ENCODE measurements around the gene PPP1R14C.
A peak's percentile ranks its signal among the peaks of the same experiment; 100 is the strongest.

The PPP1R14C gene

GRCh38 chr6:150142670-150143515 lies at the start of gene PPP1R14C:
PPP1R14C (plus strand) TSS chr6:150143044; CDS start chr6:150143193, 149 bp downstream.
- H3K27me3 Mint-ChIP-seq = peaks cover 50% of the 10 kb centered on the region
- H3K9me3 Mint-ChIP-seq = no peaks in the 10 kb centered on the region
- H3K36me3 Mint-ChIP-seq = no peaks in the 10 kb centered on the region
- peak within 1 kb of the TSS; percentile 54 for H3K4me3 Mint-ChIP-seq
- peaks cover 5% of the 10 kb centered on the region for H3K4me1 Mint-ChIP-seq
- H3K27ac Mint-ChIP-seq = no peak within 1 kb of the TSS

- Mint-ChIP-seq H3K9me3 (no peaks in the 10 kb centered on the region), H3K27me3 (peaks cover 6% of the 10 kb centered on the region), H3K4me1 (no peaks in the 10 kb centered on the region), H3K27ac (no peak overlapping the region), H3K4me3 (no peak overlapping the region), H3K36me3 (no peaks in the 10 kb centered on the region)
These were observed 49.4 kb upstream of the PPP1R14C start for GRCh38 chr6:150093397-150093796.

DNA sequence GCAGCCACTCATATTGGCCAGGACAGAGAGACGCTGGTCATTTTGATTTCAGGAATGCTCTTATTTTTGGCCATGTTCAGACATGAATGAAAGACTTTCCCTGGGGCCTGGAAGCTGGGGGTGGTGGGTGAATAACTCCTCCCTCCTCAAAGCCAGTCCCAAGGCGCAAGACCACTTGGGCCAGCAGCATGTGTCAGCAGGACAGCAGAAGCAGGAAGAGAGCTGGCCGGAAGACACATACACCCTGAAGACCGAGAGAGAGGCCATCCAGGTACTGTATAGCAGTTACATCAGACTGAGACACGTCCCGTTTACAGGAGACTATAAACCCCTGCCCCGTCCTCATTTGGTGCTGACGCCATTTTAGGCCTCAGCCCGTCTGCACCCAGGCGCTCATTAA lies 44.7 kb upstream of the PPP1R14C start:
- Mint-ChIP-seq H3K27ac (no peak overlapping the region), H3K36me3 (no peaks in the 10 kb centered on the region), H3K4me3 (no peak overlapping the region), H3K4me1 (no peaks in the 10 kb centered on the region), H3K27me3 (peaks cover 6% of the 10 kb centered on the region), H3K9me3 (no peaks in the 10 kb centered on the region)

DNA sequence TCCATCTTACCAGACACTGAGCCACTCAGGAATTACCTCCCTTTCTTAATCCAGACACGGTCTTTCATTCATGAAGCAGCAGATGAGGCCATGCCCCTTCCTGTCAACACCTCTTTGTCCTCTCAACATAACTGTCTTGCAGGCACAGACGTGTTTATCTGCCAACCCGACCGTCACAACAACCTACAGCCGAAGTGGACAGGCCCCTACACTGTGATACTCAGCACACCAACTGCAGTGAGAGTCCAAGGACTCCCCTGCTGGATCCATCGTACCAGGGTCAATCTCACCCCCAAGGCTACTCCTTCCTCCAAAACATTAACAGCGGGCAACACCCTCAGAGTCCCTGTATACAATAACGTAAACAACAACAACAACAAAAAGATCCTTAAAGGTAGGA lies 43.3 kb upstream of the PPP1R14C start:
- Mint-ChIP-seq H3K4me1 (no peaks in the 10 kb centered on the region), H3K36me3 (no peaks in the 10 kb centered on the region), H3K27me3 (peaks cover 4% of the 10 kb centered on the region), H3K9me3 (no peaks in the 10 kb centered on the region), H3K27ac (no peak overlapping the region), H3K4me3 (no peak overlapping the region)

DNA sequence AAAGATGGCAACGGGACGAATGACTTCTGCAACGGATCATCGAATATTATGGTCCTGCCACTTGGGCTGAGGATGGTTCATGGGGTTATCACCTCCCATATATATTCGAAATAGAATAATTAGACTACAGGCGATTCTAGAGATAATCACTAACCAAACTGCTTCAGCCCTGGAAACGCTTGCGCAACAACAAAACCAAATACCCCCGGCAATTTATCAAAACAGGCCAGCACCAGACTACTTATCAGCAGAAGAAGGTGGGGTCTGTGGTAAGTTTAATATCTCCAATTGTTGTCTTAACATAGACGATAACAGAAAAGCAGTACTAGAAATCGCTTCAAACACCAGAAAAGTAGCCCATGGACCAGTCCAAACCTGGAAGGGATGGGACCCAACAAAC lies 42.9 kb upstream of the PPP1R14C start:
- Mint-ChIP-seq H3K4me3 (no peak overlapping the region), H3K4me1 (no peaks in the 10 kb centered on the region), H3K27ac (no peak overlapping the region), H3K9me3 (no peaks in the 10 kb centered on the region), H3K27me3 (peaks cover 4% of the 10 kb centered on the region), H3K36me3 (no peaks in the 10 kb centered on the region)

GRCh38 chr6:150100745-150101144 lies 42.1 kb upstream of the PPP1R14C start:
- no peaks in the 10 kb centered on the region for H3K9me3 Mint-ChIP-seq
- no peak overlapping the region for H3K27ac Mint-ChIP-seq
- no peaks in the 10 kb centered on the region for H3K4me1 Mint-ChIP-seq
- no peak overlapping the region for H3K4me3 Mint-ChIP-seq
- no peaks in the 10 kb centered on the region for H3K36me3 Mint-ChIP-seq
- no peaks in the 10 kb centered on the region for H3K27me3 Mint-ChIP-seq

- Mint-ChIP-seq H3K9me3 (no peaks in the 10 kb centered on the region), H3K36me3 (no peaks in the 10 kb centered on the region), H3K27me3 (no peaks in the 10 kb centered on the region), H3K27ac (no peak overlapping the region), H3K4me1 (no peaks in the 10 kb centered on the region), H3K4me3 (no peak overlapping the region)
These were observed 40.0 kb upstream of the PPP1R14C start for GRCh38 chr6:150102750-150103270.

DNA sequence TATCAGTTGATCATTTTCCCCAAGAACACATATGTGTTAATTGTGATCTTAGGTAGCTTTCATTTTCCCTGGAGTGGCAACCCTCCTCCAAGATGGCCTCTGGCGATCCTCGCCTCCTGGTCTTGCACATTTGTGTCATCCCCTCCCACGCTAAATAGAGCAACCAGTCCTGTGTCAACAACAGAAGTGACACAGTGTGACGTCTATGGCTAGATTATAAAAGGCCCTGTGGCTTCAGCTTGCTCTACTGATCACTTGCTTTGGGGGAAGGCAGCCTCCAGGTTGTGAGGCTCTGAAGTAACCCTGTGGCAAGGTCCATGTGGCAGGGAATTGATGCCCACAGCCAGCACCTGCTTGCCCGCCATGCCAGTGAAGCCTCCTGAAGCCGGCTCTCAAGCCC lies 30.6 kb upstream of the PPP1R14C start:
- H3K4me3 Mint-ChIP-seq = no peak overlapping the region
- no peaks in the 10 kb centered on the region for H3K9me3 Mint-ChIP-seq
- no peaks in the 10 kb centered on the region for H3K36me3 Mint-ChIP-seq
- H3K27me3 Mint-ChIP-seq = peaks cover 1% of the 10 kb centered on the region
- no peaks in the 10 kb centered on the region for H3K4me1 Mint-ChIP-seq
- no peak overlapping the region for H3K27ac Mint-ChIP-seq

DNA sequence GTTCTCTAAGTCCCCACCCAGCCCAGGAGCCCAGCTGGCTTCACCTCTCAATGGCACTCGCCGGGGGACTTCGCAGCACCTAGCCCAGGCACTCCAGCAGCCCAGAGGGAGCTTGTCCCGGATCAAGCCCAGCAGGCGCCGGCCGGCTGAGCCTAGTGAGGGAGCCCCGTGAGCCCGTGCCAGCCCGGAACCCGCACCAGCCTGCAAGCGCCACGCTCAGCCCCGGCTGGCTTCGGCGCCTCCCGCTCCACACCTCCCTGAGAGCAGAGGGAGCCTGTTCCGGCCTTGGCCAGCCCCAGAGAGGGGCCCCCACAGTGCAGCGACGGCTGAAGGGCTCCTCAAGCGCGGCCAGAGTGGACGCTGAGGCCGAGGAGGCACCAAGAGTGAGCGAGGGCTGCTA lies 27.1 kb upstream of the PPP1R14C start:
- Mint-ChIP-seq H3K9me3 (no peaks in the 10 kb centered on the region), H3K4me1 (no peaks in the 10 kb centered on the region), H3K27ac (no peak overlapping the region)

GRCh38 chr6:150116200-150116800 lies 26.5 kb upstream of the PPP1R14C start:
- Mint-ChIP-seq H3K4me3 (no peak overlapping the region), H3K27ac (no peak overlapping the region), H3K4me1 (no peaks in the 10 kb centered on the region), H3K36me3 (no peaks in the 10 kb centered on the region), H3K27me3 (no peaks in the 10 kb centered on the region), H3K9me3 (no peaks in the 10 kb centered on the region)

More for the DNA sequence above, 27.1 kb upstream of the PPP1R14C start:
- Mint-ChIP-seq H3K36me3 (no peaks in the 10 kb centered on the region), H3K4me3 (no peak overlapping the region), H3K27me3 (no peaks in the 10 kb centered on the region)

- H3K4me1 Mint-ChIP-seq = no peaks in the 10 kb centered on the region
- peaks cover 7% of the 10 kb centered on the region for H3K27me3 Mint-ChIP-seq
- no peaks in the 10 kb centered on the region for H3K9me3 Mint-ChIP-seq
- H3K4me3 Mint-ChIP-seq = no peak overlapping the region
- no peaks in the 10 kb centered on the region for H3K36me3 Mint-ChIP-seq
- H3K27ac Mint-ChIP-seq = no peak overlapping the region
These were observed 24.6 kb upstream of the PPP1R14C start for GRCh38 chr6:150118203-150118602.

DNA sequence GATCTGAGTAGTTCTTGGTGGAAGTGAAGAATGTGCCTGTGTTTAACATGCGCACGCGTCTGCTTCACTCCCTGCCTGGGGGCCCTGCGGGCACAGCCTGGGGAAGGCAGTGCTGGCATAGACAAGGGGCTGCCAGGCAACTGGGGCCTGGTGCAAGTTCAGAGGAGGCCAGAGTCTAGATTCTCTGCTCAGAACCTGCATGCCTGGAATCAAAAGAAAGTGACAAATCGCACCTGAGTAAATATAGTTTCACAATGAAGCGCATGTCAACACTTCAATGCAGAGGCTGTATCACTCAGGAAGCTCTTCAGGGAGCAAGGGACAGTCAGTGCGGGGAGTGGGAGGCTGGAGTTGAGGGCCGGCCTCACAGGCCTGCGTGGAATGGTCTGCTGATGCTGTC lies 24.2 kb upstream of the PPP1R14C start:
- Mint-ChIP-seq H3K4me1 (no peaks in the 10 kb centered on the region), H3K27me3 (peaks cover 7% of the 10 kb centered on the region), H3K36me3 (no peaks in the 10 kb centered on the region), H3K4me3 (no peak overlapping the region), H3K27ac (no peak overlapping the region), H3K9me3 (no peaks in the 10 kb centered on the region)

GRCh38 chr6:150119173-150119572 lies 23.7 kb upstream of the PPP1R14C start:
- Mint-ChIP-seq H3K27ac (no peak overlapping the region), H3K27me3 (peaks cover 9% of the 10 kb centered on the region), H3K4me3 (no peak overlapping the region), H3K4me1 (no peaks in the 10 kb centered on the region), H3K36me3 (no peaks in the 10 kb centered on the region), H3K9me3 (no peaks in the 10 kb centered on the region)

GRCh38 chr6:150123645-150124044 lies 19.2 kb upstream of the PPP1R14C start:
- Mint-ChIP-seq H3K36me3 (no peaks in the 10 kb centered on the region), H3K9me3 (no peaks in the 10 kb centered on the region), H3K4me3 (no peak overlapping the region), H3K4me1 (no peaks in the 10 kb centered on the region), H3K27ac (no peak overlapping the region), H3K27me3 (peaks cover 13% of the 10 kb centered on the region)

DNA sequence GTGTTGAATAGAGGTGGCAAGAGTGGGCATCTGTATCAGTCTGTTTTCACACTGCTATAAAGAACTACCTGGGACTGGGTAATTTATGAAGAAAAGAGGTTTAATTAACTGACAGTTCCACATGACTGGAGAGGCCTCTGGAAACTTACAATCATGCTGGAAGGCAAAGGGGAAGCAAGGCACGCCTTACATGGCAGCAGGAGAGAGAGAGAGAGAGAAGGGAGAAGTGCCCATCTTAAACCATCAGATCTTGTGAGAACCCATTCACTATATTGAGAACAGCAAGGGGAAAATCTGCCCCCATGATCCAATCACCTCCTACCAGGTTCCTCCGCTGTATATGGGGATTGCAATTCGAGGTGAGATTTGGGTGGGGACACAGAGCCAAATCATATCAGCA lies 18.6 kb upstream of the PPP1R14C start:
- H3K27me3 Mint-ChIP-seq = peaks cover 13% of the 10 kb centered on the region
- no peaks in the 10 kb centered on the region for H3K9me3 Mint-ChIP-seq
- no peaks in the 10 kb centered on the region for H3K36me3 Mint-ChIP-seq
- no peaks in the 10 kb centered on the region for H3K4me1 Mint-ChIP-seq
- no peak overlapping the region for H3K27ac Mint-ChIP-seq
- no peak overlapping the region for H3K4me3 Mint-ChIP-seq

GRCh38 chr6:150126641-150127291 lies 16.1 kb upstream of the PPP1R14C start:
- H3K36me3 Mint-ChIP-seq = no peaks in the 10 kb centered on the region
- no peaks in the 10 kb centered on the region for H3K4me1 Mint-ChIP-seq
- H3K9me3 Mint-ChIP-seq = no peaks in the 10 kb centered on the region

More at GRCh38 chr6:150126641-150127291, 16.1 kb upstream of the PPP1R14C start:
- Mint-ChIP-seq H3K27me3 (peaks cover 12% of the 10 kb centered on the region), H3K27ac (no peak overlapping the region), H3K4me3 (no peak overlapping the region)
